ENCODE data around the gene RNF20. TPM values are rescaled to one million over a fixed set of nuclear protein-coding genes. Genes with fewer than 3 reads are reported as not detected.
A peak's percentile ranks its signal among the peaks of the same experiment; 100 is the strongest.

RNF20 gene
- total RNA-seq (10 to 100 TPM; 46.8 to 53.5 TPM), polyA plus RNA-seq (42.5 TPM)

GRCh38 chr9:101533334-101534204, at the start of gene RNF20:
Gene RNF20, plus strand, starts transcription at chr9:101533853. Its CDS starts 1,571 bp downstream, at chr9:101535424.
- DNase-seq = peak; percentile 99 to 100 (median 99)
- Mint-ChIP-seq H3K9me3 (no peaks in the 10 kb centered on the region), H3K27ac (peak within 1 kb of the TSS; percentile 98 to 100 (median 99)), H3K4me1 (peaks cover 0 to 27% (median 19%) of the 10 kb centered on the region in 3 donors), H3K27me3 (peaks cover 0 to 8% of the 10 kb centered on the region in 2 donors), H3K36me3 (peaks cover 0 to 17% (median 4%) of the 10 kb centered on the region in 3 donors), H3K4me3 (peak within 1 kb of the TSS; percentile 92 to 99 (median 93))
- POLR2A ChIA-PET = interaction anchor here (0.5 to 1.6 kb wide), 5 partner anchors 34 to 1107 kb away, joined by 3 to 13 read pairs (median 3); partner anchors contain the start of genes MRPL50 and ZNF189
- CTCF ChIA-PET = interaction anchor here (0.7 to 5.6 kb wide), 4 partner anchors 9 to 131 kb away, joined by 3 to 29 read pairs (median 3); no protein-coding TSS in a partner anchor
- H3K36me3 ChIP-seq (ENCODE audit: insufficient read depth, low read length) = peaks cover 14% of the 10 kb centered on the region
- H3K4me3 ChIP-seq (ENCODE audit: low read length) = peak within 1 kb of the TSS; percentile 99
- H3K4me1 ChIP-seq (ENCODE audit: insufficient read depth, low read length) = peaks cover 41% of the 10 kb centered on the region
- H3K9me3 ChIP-seq (ENCODE audit: low read length) = no peaks in the 10 kb centered on the region
- H3K27me3 ChIP-seq (ENCODE audit: insufficient read depth, low read length, poor library complexity, severe bottlenecking) = no peaks in the 10 kb centered on the region
- H3K27ac ChIP-seq (ENCODE audit: low read depth, low read length) = peak within 1 kb of the TSS; percentile 99

DNA sequence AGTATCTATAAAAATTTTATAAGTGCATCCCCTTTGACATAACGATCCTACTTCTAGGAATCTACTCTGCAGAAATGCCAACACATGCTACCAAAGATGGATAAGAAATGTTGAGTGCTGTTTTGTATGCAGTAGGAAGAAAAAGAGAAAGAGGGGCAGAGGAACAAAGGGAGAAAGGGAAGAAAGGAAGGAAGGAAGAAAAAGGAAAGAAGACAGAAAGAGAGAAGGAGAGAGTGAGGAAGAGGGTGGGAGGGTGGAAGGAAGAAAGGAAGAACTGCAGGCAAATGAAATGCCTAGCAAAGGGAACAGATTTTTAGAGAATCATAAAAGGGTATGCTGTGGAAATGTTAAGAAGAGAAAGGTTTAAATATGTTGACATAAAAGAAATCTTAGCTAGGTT, 49.6 kb upstream of the RNF20 start:
- peaks cover 0 to 9% (median 2%) of the 10 kb centered on the region in 3 donors for H3K4me1 Mint-ChIP-seq
- Histone ChIP-seq H3K27ac (ENCODE audit: low read depth, low read length) (no peak overlapping the region), H3K9me3 (ENCODE audit: low read length) (no peaks in the 10 kb centered on the region), H3K4me1 (ENCODE audit: insufficient read depth, low read length) (no peaks in the 10 kb centered on the region), H3K36me3 (ENCODE audit: insufficient read depth, low read length) (no peaks in the 10 kb centered on the region), H3K27me3 (ENCODE audit: insufficient read depth, low read length, poor library complexity, severe bottlenecking) (peaks cover 9% of the 10 kb centered on the region), H3K4me3 (ENCODE audit: low read length) (no peak overlapping the region)
- no peak for DNase-seq
- no peaks in the 10 kb centered on the region for H3K36me3 Mint-ChIP-seq
- no peaks in the 10 kb centered on the region for H3K9me3 Mint-ChIP-seq
- ChIA-PET POLR2A (no interaction called here), CTCF (no interaction called here)
- H3K4me3 Mint-ChIP-seq = no peak overlapping the region
- peak overlapping the region in 1 of 8 donors; percentile 84 for H3K27ac Mint-ChIP-seq
- peaks cover 25 to 73% of the 10 kb centered on the region in 2 donors for H3K27me3 Mint-ChIP-seq

DNA sequence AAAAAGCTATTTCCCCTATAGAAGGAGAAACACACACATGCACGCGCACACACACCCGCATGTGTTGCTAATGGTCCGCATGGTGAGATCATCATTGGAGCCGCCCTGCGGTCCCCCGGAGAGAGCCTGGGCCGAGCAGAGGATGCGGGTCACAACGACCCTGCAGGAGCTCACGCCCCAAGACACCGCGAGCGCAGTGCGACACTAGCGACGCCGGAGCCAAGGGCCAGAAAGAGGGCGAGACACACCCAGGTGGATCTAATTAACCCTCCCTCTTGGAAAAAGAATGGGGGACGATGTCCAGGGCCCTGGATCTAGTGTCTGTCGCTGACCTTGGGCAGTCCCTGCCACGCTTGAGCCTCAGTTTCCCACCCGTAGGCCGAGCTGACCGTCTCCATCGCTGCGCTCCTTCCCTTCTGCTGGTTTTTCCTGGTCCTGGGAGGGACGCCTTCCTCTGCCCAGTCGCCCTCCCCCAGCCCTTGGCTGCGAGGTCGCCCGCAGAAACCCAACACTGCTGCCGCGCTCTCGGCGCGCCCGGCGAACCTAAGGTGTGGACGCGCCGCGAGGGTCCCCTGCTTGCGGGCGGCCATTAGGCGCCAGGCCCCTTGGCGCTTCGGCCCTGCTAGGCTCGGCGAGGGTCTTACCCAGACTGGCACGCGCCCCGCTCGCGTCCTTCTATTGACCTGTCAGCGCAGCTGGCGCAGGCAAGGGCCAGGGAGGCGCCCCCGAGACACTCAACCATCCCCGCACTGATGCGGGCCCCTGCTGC, 47.5 kb upstream of the RNF20 start:
- Mint-ChIP-seq H3K9me3 (peaks cover 0 to 2% (median 0%) of the 10 kb centered on the region in 5 donors), H3K36me3 (no peaks in the 10 kb centered on the region), H3K27ac (no peak overlapping the region), H3K4me1 (peaks cover 0 to 9% (median 2%) of the 10 kb centered on the region in 3 donors), H3K4me3 (peak overlapping the region in 2 of 7 donors; percentile 29 to 65), H3K27me3 (peaks cover 25 to 65% of the 10 kb centered on the region in 2 donors)
- H3K9me3 ChIP-seq (ENCODE audit: low read length) = no peaks in the 10 kb centered on the region
- H3K4me1 ChIP-seq (ENCODE audit: insufficient read depth, low read length) = no peaks in the 10 kb centered on the region
- DNase-seq = no peak
- H3K27ac ChIP-seq (ENCODE audit: low read depth, low read length) = no peak overlapping the region
- no peaks in the 10 kb centered on the region for H3K36me3 ChIP-seq (ENCODE audit: insufficient read depth, low read length)
- no peak overlapping the region for H3K4me3 ChIP-seq (ENCODE audit: low read length)
- ChIA-PET CTCF (no interaction called here), POLR2A (no interaction called here)
- peaks cover 9% of the 10 kb centered on the region for H3K27me3 ChIP-seq (ENCODE audit: insufficient read depth, low read length, poor library complexity, severe bottlenecking)

GRCh38 chr9:101486693-101487442, 46.8 kb upstream of the RNF20 start:
- ChIA-PET CTCF (no interaction called here), POLR2A (no interaction called here)
- Histone ChIP-seq H3K27me3 (ENCODE audit: insufficient read depth, low read length, poor library complexity, severe bottlenecking) (peaks cover 4% of the 10 kb centered on the region), H3K27ac (ENCODE audit: low read depth, low read length) (no peak overlapping the region), H3K4me3 (ENCODE audit: low read length) (no peak overlapping the region), H3K36me3 (ENCODE audit: insufficient read depth, low read length) (no peaks in the 10 kb centered on the region), H3K9me3 (ENCODE audit: low read length) (no peaks in the 10 kb centered on the region), H3K4me1 (ENCODE audit: insufficient read depth, low read length) (no peaks in the 10 kb centered on the region)
- H3K4me3 Mint-ChIP-seq = peak overlapping the region in 1 of 7 donors; percentile 75
- no peak for DNase-seq
- no peaks in the 10 kb centered on the region for H3K36me3 Mint-ChIP-seq
- peaks cover 22 to 64% of the 10 kb centered on the region in 2 donors for H3K27me3 Mint-ChIP-seq
- peaks cover 0 to 2% (median 0%) of the 10 kb centered on the region in 5 donors for H3K9me3 Mint-ChIP-seq
- no peak overlapping the region for H3K27ac Mint-ChIP-seq
- peaks cover 0 to 9% (median 2%) of the 10 kb centered on the region in 3 donors for H3K4me1 Mint-ChIP-seq

DNA sequence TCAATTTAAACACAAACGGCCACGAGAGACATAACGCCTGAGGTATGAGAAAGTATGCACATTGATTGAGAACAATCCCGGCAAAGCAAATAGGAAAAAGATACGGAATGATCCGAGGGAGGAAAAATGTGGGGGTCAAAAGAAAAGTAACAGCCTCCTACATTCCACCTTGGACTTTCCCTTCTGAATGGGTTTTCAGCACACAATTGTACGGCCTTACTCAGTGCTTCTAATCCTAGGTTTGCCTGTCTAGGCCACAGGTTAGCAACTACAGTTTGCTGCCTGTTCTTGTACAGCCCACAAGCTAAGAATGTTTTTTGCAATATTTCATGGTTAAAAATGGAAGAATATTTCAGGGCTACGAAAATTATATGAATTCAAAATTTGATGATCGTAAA, 46.2 kb upstream of the RNF20 start:
- Mint-ChIP-seq H3K27me3 (peaks cover 19 to 64% of the 10 kb centered on the region in 2 donors), H3K36me3 (no peaks in the 10 kb centered on the region), H3K9me3 (peaks cover 0 to 3% (median 2%) of the 10 kb centered on the region in 5 donors), H3K4me3 (no peak overlapping the region), H3K27ac (no peak overlapping the region), H3K4me1 (peaks cover 0 to 9% (median 2%) of the 10 kb centered on the region in 3 donors)
- H3K27ac ChIP-seq (ENCODE audit: low read depth, low read length) = no peak overlapping the region
- CTCF ChIA-PET = no interaction called here
- no peaks in the 10 kb centered on the region for H3K4me1 ChIP-seq (ENCODE audit: insufficient read depth, low read length)
- DNase-seq = no peak
- POLR2A ChIA-PET = no interaction called here
- H3K27me3 ChIP-seq (ENCODE audit: insufficient read depth, low read length, poor library complexity, severe bottlenecking) = peaks cover 4% of the 10 kb centered on the region
- H3K4me3 ChIP-seq (ENCODE audit: low read length) = no peak overlapping the region
- no peaks in the 10 kb centered on the region for H3K9me3 ChIP-seq (ENCODE audit: low read length)
- no peaks in the 10 kb centered on the region for H3K36me3 ChIP-seq (ENCODE audit: insufficient read depth, low read length)

- Mint-ChIP-seq H3K27ac (no peak overlapping the region), H3K9me3 (peaks cover 0 to 8% (median 0%) of the 10 kb centered on the region in 5 donors), H3K27me3 (peaks cover 1 to 19% of the 10 kb centered on the region in 2 donors), H3K36me3 (no peaks in the 10 kb centered on the region), H3K4me1 (peaks cover 0 to 3% (median 0%) of the 10 kb centered on the region in 3 donors), H3K4me3 (no peak overlapping the region)
- H3K27ac ChIP-seq (ENCODE audit: low read depth, low read length) = no peak overlapping the region
- ChIA-PET CTCF (no interaction called here), POLR2A (no interaction called here)
- no peaks in the 10 kb centered on the region for H3K9me3 ChIP-seq (ENCODE audit: low read length)
- no peak overlapping the region for H3K4me3 ChIP-seq (ENCODE audit: low read length)
- H3K27me3 ChIP-seq (ENCODE audit: insufficient read depth, low read length, poor library complexity, severe bottlenecking) = no peaks in the 10 kb centered on the region
- H3K36me3 ChIP-seq (ENCODE audit: insufficient read depth, low read length) = no peaks in the 10 kb centered on the region
- no peaks in the 10 kb centered on the region for H3K4me1 ChIP-seq (ENCODE audit: insufficient read depth, low read length)
- no peak for DNase-seq
Measured at GRCh38 chr9:101495810-101496209, 37.8 kb upstream of the RNF20 start.

DNA sequence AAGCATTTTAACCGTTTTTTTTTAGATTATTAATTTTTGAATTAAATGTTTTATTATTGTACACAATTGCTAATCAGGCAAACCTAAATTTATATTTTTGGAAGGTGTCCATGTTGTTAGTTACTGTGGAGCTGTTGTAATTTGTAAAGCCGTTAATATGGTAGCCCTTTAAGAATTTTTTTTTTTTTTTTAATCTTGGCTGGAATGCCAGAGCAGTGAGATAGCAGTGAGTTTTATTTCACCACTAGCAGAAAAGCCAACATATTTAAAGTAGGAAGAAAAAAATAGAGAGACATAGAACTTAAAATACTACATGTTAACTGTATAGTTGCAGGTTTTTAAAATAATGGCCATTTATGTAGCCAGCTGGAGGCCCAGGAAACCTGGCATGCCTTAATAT, 35.3 kb upstream of the RNF20 start:
- Histone ChIP-seq H3K4me3 (ENCODE audit: low read length) (no peak overlapping the region), H3K4me1 (ENCODE audit: insufficient read depth, low read length) (no peaks in the 10 kb centered on the region), H3K9me3 (ENCODE audit: low read length) (no peaks in the 10 kb centered on the region), H3K27ac (ENCODE audit: low read depth, low read length) (no peak overlapping the region), H3K36me3 (ENCODE audit: insufficient read depth, low read length) (no peaks in the 10 kb centered on the region), H3K27me3 (ENCODE audit: insufficient read depth, low read length, poor library complexity, severe bottlenecking) (no peaks in the 10 kb centered on the region)
- peaks cover 0 to 2% (median 0%) of the 10 kb centered on the region in 5 donors for H3K9me3 Mint-ChIP-seq
- peaks cover 3 to 9% of the 10 kb centered on the region in 2 donors for H3K27me3 Mint-ChIP-seq
- no peak overlapping the region for H3K4me3 Mint-ChIP-seq
- CTCF ChIA-PET = no interaction called here
- H3K36me3 Mint-ChIP-seq = no peaks in the 10 kb centered on the region
- POLR2A ChIA-PET = no interaction called here
- DNase-seq = no peak
- no peak overlapping the region for H3K27ac Mint-ChIP-seq
- peaks cover 0 to 3% (median 0%) of the 10 kb centered on the region in 3 donors for H3K4me1 Mint-ChIP-seq

Data from CD8-positive, alpha-beta memory T cell (primary cell).